PC-9 (cell line): ENCODE measurements around the gene NGB.

ENCODE experiments used
- CTCF ChIP-seq: fragments of 200-600 bp; sonication (generic); conservative IDR thresholded peaks from 2 replicates; pipeline ENCODE4 v1.6.1; 2017; ENCODE audit warnings: mixed run types, antibody characterized with exemption, mild to moderate bottlenecking, moderate library complexity
- EZH2 ChIP-seq: fragments of 200-600 bp; sonication (generic); IDR thresholded peaks from 2 replicates; pipeline ENCODE4 v1.8.0; 2017; ENCODE audit warnings: antibody characterized with exemption, low read depth

- TF ChIP-seq CTCF (0 out of 2 replicates have a peak, but pooled peaks have one; percentile 9), EZH2 (no peak)
These were observed 43.0 kb upstream of the NGB start for GRCh38 chr14:77314043-77314442.
